Measurements from ENCODE around the gene CEP89. TPM values are rescaled to one million over a fixed set of nuclear protein-coding genes. Genes with fewer than 3 reads are reported as not detected.

The CEP89 gene
- total RNA-seq, 4 donors from 2014 or later: 3.4 to 20.9 (median 9.5) TPM

- Histone ChIP-seq H3K4me3 (no peak overlapping the region), H3K27me3 (no peaks in the 10 kb centered on the region), H3K9me3 (no peaks in the 10 kb centered on the region), H3K4me1 (no peaks in the 10 kb centered on the region), H3K27ac (no peak overlapping the region), H3K36me3 (no peaks in the 10 kb centered on the region)
- DNase-seq: no peak
- intact Hi-C loops (cut with DNase I; ENCODE audit: low total_unique reads) (no loop called here), in situ Hi-C loops (cut with MboI; ENCODE audit: low sequenced_read_pairs in 4 of 4) (no loop called here)
- no peak for ATAC-seq
- TF ChIP-seq POLR2A (IDR thresholded peaks at IDR 0.05): no peak
- TF ChIP-seq, protein P1, sequence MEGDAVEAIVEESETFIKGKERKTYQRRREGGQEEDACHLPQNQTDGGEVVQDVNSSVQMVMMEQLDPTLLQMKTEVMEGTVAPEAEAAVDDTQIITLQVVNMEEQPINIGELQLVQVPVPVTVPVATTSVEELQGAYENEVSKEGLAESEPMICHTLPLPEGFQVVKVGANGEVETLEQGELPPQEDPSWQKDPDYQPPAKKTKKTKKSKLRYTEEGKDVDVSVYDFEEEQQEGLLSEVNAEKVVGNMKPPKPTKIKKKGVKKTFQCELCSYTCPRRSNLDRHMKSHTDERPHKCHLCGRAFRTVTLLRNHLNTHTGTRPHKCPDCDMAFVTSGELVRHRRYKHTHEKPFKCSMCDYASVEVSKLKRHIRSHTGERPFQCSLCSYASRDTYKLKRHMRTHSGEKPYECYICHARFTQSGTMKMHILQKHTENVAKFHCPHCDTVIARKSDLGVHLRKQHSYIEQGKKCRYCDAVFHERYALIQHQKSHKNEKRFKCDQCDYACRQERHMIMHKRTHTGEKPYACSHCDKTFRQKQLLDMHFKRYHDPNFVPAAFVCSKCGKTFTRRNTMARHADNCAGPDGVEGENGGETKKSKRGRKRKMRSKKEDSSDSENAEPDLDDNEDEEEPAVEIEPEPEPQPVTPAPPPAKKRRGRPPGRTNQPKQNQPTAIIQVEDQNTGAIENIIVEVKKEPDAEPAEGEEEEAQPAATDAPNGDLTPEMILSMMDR (IDR thresholded peaks at IDR 0.05 in 4 of 5, conservative IDR thresholded peaks at IDR 0.05 in 1 of 5): no peak
Observed at GRCh38 chr19:32877323-32877912, 94.3 kb downstream of the CEP89 start.

DNA sequence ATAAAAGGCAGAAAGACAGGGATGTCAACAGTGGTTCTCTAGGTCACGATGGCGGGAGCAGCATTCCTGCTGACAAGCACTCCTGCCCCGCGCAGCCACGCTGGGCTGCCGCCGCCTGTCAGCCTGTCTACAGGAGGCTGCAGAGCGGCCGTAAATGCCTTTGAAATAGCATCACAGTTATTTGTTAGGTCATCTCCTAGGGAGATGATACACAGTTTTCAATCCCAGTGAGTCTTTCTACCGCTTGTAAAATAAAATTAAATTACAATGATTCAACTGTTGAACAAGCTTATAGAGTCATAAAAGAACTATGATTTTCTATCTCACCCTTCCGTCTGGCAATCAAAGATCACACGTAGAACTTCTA, 94.9 kb downstream of the CEP89 start:
- DNase-seq (no peak), ATAC-seq (no peak)
- Histone ChIP-seq H3K4me3 (no peak overlapping the region), H3K9me3 (no peaks in the 10 kb centered on the region), H3K4me1 (no peaks in the 10 kb centered on the region), H3K36me3 (no peaks in the 10 kb centered on the region), H3K27ac (no peak overlapping the region), H3K27me3 (no peaks in the 10 kb centered on the region)
- in situ Hi-C loops (cut with MboI; ENCODE audit: low sequenced_read_pairs in 4 of 4) (no loop called here), intact Hi-C loops (cut with DNase I; ENCODE audit: low total_unique reads) (no loop called here)
- TF ChIP-seq, protein P1 (IDR thresholded peaks at IDR 0.05 in 4 of 5, conservative IDR thresholded peaks at IDR 0.05 in 1 of 5): no peak
- no peak for TF ChIP-seq POLR2A (IDR thresholded peaks at IDR 0.05)

DNA sequence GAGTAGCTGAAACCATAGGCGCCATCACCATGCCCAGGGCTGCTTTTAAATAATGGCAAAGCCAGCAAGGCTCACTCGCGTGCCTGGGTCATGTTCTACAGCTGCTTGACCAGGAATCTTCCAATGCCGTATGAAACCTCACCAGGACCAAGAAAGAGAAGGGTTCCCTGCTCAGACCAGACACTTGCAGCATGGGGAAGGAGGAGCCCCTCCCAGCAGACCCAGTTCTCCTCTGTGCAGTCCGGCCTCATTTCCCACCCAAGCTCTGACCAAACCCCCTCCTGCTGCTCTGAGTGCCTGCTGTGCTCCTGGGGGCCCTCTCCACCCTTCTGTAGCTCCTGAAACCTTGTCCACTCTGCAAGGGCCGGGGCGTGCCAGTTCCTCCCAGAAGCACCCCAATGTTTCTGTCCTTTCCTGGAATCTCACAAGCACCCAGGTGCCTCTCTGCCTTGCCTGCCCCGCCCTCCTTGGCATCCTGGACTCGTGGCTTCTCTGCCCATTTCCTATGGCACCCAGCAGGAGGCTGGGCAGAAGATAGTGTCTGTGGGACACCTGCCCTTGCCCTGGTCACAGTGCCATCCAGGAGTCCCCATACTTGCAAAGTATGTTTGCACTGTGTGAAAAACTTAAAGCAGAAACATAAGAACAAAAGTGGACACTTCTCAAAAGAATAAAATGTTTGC, 95.4 kb downstream of the CEP89 start:
- in situ Hi-C loops (cut with MboI; ENCODE audit: low sequenced_read_pairs in 4 of 4): no loop called here
- no peaks in the 10 kb centered on the region for H3K36me3 ChIP-seq
- TF ChIP-seq, protein P1 (IDR thresholded peaks at IDR 0.05 in 4 of 5, conservative IDR thresholded peaks at IDR 0.05 in 1 of 5): no peak
- TF ChIP-seq POLR2A (IDR thresholded peaks at IDR 0.05): no peak

GRCh38 chr19:32875428-32875827, 96.3 kb downstream of the CEP89 start:
- H3K36me3 ChIP-seq: no peaks in the 10 kb centered on the region
- in situ Hi-C loops (cut with MboI; ENCODE audit: low sequenced_read_pairs in 4 of 4): no loop called here
- H3K4me1 ChIP-seq: no peaks in the 10 kb centered on the region
- H3K9me3 ChIP-seq: no peaks in the 10 kb centered on the region
- DNase-seq (no peak), ATAC-seq (no peak)
- H3K27me3 ChIP-seq: no peaks in the 10 kb centered on the region
- TF ChIP-seq, protein P1 (IDR thresholded peaks at IDR 0.05 in 4 of 5, conservative IDR thresholded peaks at IDR 0.05 in 1 of 5): no peak
- no peak for TF ChIP-seq POLR2A (IDR thresholded peaks at IDR 0.05)
- intact Hi-C loops (cut with DNase I; ENCODE audit: low total_unique reads): no loop called here
- no peak overlapping the region for H3K27ac ChIP-seq
- H3K4me3 ChIP-seq: no peak overlapping the region

More for the DNA sequence above, 95.4 kb downstream of the CEP89 start:
- Histone ChIP-seq H3K4me3 (no peak overlapping the region), H3K9me3 (no peaks in the 10 kb centered on the region), H3K27me3 (no peaks in the 10 kb centered on the region), H3K4me1 (no peaks in the 10 kb centered on the region), H3K27ac (no peak overlapping the region)
- ATAC-seq: no peak
- intact Hi-C loops (cut with DNase I; ENCODE audit: low total_unique reads): no loop called here
- DNase-seq: no peak
